Medulla oblongata (tissue), 1 donor: ENCODE measurements around the gene TAT.

Experiments used
- DNase-seq: peaks from one replicate; pipeline ENCODE4 v3.0.0-alpha.2; 2015; ENCODE audit errors: extremely low spot score

The TAT gene

DNA sequence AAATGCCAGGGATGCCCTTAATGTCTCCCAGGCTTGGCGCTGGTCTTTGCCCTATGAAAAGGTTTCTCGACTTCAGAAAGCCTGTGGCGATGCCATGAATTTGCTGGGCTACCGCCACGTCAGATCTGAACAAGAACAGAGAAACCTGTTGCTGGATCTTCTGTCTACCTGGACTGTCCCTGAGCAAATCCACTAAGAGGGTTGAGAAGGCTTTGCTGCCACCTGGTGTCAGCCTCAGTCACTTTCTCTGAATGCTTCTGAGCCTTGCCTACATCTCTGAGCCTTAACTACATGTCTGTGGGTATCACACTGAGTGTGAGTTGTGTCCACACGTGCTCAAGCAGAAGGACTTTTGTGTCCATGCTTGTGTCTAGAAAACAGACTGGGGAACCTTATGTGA, 39.2 kb downstream of the TAT start:
- peak; percentile 41 for DNase-seq

DNA sequence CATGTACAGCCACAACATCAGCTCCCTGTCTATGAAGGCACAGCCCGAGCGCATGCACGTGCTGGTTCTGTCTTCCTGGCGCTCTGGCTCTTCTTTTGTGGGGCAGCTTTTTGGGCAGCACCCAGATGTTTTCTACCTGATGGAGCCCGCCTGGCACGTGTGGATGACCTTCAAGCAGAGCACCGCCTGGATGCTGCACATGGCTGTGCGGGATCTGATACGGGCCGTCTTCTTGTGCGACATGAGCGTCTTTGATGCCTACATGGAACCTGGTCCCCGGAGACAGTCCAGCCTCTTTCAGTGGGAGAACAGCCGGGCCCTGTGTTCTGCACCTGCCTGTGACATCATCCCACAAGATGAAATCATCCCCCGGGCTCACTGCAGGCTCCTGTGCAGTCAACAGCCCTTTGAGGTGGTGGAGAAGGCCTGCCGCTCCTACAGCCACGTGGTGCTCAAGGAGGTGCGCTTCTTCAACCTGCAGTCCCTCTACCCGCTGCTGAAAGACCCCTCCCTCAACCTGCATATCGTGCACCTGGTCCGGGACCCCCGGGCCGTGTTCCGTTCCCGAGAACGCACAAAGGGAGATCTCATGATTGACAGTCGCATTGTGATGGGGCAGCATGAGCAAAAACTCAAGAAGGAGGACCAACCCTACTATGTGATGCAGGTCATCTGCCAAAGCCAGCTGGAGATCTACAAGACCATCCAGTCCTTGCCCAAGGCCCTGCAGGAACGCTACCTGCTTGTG, 40.0 kb downstream of the TAT start:
- no peak for DNase-seq

DNA sequence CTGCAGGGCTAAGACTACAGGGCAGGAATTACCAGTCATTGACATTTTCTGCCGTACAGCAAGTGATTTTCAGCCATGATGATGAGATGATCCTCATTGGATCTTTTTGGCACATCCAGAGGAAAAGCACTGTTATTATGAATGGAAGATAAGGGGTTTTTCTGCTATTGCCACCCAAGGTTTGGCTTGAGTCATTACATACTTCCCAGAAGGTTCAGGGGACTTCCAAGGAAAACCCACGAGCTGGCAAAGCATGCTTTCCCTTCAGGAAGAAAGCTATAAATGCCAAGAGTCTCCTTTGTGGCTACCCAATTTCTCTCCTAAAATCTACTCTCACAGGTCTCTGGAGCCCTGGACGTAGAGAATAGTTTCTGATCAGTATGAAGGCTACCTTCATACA, 44.5 kb downstream of the TAT start:
- DNase-seq, result no peak

DNA sequence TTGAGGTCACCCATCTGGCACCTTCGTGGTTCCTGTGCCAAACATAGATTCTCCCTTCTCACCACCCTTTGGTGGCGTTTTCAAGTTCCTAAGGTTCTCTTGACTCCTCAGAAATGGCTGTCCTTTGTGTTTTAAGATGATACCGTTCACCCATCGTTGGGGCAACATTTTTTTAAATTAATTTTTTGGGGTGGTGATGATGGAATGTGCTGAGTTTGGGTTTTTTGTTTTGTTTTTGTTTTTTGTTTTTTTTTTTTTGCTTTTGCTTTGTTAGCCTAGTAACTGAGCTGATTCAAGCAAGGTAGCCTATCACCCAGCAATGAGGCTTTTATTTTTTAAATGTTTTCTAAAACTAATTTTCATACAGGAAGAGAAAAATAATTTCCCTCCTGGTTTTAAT, 48.0 kb downstream of the TAT start:
- DNase-seq, result no peak

DNA sequence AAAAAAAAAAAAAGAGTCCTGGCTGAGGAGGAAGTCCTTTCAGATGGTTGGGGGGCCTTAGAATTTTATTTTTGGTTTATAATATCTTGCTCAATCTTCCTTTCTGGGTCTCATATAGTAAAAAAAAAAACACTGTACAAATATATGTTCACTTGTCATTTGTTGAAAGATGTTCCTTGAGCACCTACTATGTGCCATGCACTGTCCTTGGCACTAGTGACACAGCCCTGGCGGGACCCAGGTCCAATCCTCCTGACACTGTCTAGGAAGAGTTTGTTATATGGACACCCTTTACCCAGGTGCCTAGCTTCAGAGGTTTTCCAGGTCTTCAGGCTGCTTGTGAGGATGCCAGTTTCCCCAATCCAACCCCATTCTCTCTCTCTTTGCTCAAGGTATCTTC, 48.6 kb downstream of the TAT start:
- DNase-seq, result no peak

DNA sequence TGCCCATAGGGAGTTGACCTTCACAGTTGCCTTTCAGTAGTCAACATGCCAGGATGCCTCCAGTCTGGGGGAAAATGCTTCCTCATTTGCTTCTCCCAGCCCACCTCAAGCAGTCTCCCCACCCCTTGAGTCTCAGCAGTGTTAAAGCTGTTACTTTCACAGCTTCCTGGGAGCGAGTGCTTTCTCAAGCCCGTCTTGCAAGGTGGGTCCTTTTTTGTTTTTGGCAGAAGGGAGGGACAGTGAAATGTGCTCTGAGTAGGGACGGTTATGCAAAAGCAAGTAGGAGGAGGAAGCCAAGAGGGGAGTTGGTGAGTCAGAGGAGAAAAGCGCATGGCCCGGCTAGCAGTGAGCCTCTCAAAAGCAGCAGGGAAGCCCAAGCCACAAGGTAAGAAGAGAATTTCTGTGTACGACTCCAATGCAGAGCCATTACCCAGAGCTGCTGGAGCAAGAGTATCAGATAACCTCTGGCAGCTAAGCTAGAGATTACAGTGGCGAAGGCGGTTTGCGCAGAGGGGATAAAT, 50.7 kb downstream of the TAT start, which contains the start of gene CHST4:
TSS of gene CHST4 (plus strand) at position 316 of the 521 bp plus-strand sequence. CDS start 10,252 bp downstream, outside the sequence.
- no peak for DNase-seq

DNA sequence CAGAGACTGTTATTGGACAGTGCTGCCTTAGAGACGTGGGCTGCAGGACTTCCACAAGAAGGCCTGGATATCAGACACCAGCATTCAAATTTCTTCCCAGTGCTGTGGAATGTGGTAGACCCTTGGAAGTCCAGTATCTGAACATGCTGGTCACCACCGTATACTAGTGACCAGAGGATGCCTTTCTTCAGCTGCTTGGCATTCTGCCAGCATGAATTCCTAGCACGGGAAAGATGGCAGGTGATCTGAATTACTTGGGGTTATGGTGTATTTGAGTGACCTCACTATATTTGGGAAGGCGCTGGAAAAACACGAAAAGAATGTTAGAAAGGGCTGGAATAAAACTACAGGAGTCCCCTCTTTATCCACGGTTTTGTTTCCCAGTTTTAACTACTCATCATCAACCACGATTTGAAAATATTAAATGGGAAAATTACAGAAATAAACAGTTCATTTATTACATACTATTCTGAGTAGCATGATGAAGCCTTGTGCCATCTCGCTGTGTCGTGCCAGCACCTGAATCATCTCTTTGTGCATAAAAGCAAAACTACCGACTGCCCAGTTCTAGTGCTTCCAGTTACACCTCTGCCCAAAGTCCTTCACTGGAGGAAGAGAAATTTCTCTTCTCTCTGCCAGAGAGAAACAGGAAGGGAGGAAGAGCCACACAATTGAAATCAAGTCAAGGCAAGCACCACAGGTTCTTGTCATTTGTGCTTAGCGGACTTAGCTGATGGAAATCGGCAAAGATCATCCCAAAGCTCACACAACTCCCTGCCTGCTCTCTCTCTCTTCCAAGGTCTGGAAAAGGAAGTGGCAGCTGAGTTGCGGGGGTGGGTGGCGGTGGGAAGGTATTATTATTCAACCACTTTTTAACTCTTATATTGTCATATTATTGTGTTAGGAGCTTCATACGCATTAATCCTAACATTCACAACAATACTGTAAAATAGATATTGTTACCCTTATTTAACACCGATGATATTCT, 52.0 kb downstream of the TAT start:
- no peak for DNase-seq

DNA sequence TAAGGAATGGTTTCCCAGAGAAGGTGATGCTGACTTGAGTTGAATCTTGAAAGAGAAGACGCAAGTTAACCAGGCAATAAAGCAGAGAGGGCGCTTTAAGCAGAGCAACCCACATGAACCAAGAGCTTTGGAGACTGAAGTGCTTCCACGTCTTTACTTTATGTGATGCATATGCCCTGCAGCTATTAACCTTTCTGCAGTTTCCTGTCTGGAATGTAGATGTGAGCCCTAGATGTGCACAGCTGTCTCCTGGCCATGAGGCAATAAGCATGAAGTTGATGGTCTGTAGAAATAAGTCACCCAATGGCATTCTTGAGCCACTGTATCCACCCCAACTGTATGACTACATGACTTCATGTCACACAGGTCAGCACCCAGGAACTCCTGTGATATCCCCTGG, 56.3 kb downstream of the TAT start:
- no peak for DNase-seq
